Measurements from ENCODE around the gene MAPK8IP1. TPM values are rescaled to one million over a fixed set of nuclear protein-coding genes. Genes with fewer than 3 reads are reported as not detected.

Gene MAPK8IP1
- total RNA-seq, 1 experiment from 2014 or later = 2.2 TPM

DNA sequence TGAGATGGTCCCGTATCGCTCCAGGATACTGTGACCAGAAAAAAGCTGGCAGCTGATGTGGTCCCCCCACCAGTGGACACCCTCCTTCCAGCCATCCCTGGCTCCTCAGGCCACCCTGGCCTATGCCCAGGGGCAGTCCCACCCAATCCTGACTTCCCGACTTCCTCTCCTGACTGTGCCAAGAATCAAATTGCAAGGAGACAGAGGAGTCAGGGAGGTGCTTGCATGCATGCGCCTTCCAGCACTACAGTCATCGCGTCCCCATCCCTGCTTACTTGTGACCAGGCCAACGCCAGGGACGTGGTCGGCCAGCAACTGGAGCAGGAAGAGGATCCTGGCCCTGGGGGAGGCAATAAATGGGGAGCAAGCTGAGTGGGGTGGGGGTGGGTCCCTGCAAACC is 25.2 kb downstream of the MAPK8IP1 start:
- peaks cover 33% of the 10 kb centered on the region for H3K36me3 Mint-ChIP-seq (ENCODE audit: insufficient read depth, unreplicated experiment)
- no peaks in the 10 kb centered on the region for H3K27me3 Mint-ChIP-seq (ENCODE audit: insufficient read depth, unreplicated experiment)
- H3K27ac Mint-ChIP-seq (ENCODE audit: low read depth, unreplicated experiment) = no peak overlapping the region
- ChIA-PET POLR2A (no interaction called here), CTCF (no interaction called here)
- no peak overlapping the region for H3K4me3 Mint-ChIP-seq (ENCODE audit: unreplicated experiment)
- intact Hi-C loops (cut with micrococcal nuclease) = no loop called here
- H3K4me1 Mint-ChIP-seq (ENCODE audit: insufficient read depth, unreplicated experiment) = no peaks in the 10 kb centered on the region
- H3K9me3 Mint-ChIP-seq (ENCODE audit: unreplicated experiment) = no peaks in the 10 kb centered on the region
- DNase-seq (ENCODE audit: unreplicated experiment) = no peak
- TF ChIP-seq, protein P1, sequence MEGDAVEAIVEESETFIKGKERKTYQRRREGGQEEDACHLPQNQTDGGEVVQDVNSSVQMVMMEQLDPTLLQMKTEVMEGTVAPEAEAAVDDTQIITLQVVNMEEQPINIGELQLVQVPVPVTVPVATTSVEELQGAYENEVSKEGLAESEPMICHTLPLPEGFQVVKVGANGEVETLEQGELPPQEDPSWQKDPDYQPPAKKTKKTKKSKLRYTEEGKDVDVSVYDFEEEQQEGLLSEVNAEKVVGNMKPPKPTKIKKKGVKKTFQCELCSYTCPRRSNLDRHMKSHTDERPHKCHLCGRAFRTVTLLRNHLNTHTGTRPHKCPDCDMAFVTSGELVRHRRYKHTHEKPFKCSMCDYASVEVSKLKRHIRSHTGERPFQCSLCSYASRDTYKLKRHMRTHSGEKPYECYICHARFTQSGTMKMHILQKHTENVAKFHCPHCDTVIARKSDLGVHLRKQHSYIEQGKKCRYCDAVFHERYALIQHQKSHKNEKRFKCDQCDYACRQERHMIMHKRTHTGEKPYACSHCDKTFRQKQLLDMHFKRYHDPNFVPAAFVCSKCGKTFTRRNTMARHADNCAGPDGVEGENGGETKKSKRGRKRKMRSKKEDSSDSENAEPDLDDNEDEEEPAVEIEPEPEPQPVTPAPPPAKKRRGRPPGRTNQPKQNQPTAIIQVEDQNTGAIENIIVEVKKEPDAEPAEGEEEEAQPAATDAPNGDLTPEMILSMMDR (IDR thresholded peaks at IDR 0.05; ENCODE audit: unreplicated experiment) = no peak
- no TSS peak for BruUV-seq (replicated peaks)

DNA sequence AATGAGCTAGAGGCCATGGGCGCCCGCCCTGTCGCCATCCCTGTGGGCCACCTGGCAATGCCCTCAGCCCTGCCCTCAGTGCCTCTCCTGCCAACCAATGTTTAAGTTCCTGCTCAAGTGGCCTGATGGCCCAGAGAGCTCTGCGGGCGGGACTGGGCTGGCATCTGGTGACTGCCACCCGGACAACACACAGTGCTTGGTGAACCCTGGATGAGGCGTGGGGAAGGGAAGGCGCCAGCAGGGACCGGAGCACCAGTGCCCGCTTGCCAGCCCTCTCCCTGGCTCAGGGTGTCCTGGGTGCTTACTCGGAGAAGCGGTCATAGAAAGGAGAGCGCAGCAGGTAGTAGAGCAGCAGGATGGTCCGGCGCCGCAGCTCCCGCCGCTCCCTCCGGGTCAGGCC is 28.1 kb downstream of the MAPK8IP1 start:
- no peak for DNase-seq (ENCODE audit: unreplicated experiment)
- intact Hi-C loops (cut with micrococcal nuclease) = no loop called here
- H3K27me3 Mint-ChIP-seq (ENCODE audit: insufficient read depth, unreplicated experiment) = no peaks in the 10 kb centered on the region
- H3K36me3 Mint-ChIP-seq (ENCODE audit: insufficient read depth, unreplicated experiment) = peaks cover 25% of the 10 kb centered on the region
- TF ChIP-seq, protein P1 (IDR thresholded peaks at IDR 0.05; ENCODE audit: unreplicated experiment) = no peak
- H3K4me1 Mint-ChIP-seq (ENCODE audit: insufficient read depth, unreplicated experiment) = no peaks in the 10 kb centered on the region
- H3K27ac Mint-ChIP-seq (ENCODE audit: low read depth, unreplicated experiment) = no peak overlapping the region
- H3K9me3 Mint-ChIP-seq (ENCODE audit: unreplicated experiment) = no peaks in the 10 kb centered on the region
- ChIA-PET POLR2A (no interaction called here), CTCF (interaction anchor here (0.6 kb wide), 1 partner anchor 39 kb away, joined by 3 read pairs; no protein-coding TSS in a partner anchor)
- H3K4me3 Mint-ChIP-seq (ENCODE audit: unreplicated experiment) = no peak overlapping the region
- BruUV-seq (replicated peaks) = no TSS peak

- H3K27me3 Mint-ChIP-seq (ENCODE audit: insufficient read depth, unreplicated experiment) = no peaks in the 10 kb centered on the region
- no peak for DNase-seq (ENCODE audit: unreplicated experiment)
- TF ChIP-seq, protein P1 (IDR thresholded peaks at IDR 0.05; ENCODE audit: unreplicated experiment) = no peak
- no peak overlapping the region for H3K4me3 Mint-ChIP-seq (ENCODE audit: unreplicated experiment)
- POLR2A ChIA-PET = no interaction called here
- no peaks in the 10 kb centered on the region for H3K4me1 Mint-ChIP-seq (ENCODE audit: insufficient read depth, unreplicated experiment)
- CTCF ChIA-PET = no interaction called here
- H3K36me3 Mint-ChIP-seq (ENCODE audit: insufficient read depth, unreplicated experiment) = peaks cover 28% of the 10 kb centered on the region
- H3K9me3 Mint-ChIP-seq (ENCODE audit: unreplicated experiment) = no peaks in the 10 kb centered on the region
- no TSS peak for BruUV-seq (replicated peaks)
- no peak overlapping the region for H3K27ac Mint-ChIP-seq (ENCODE audit: low read depth, unreplicated experiment)
- intact Hi-C loops (cut with micrococcal nuclease) = no loop called here
Measured at GRCh38 chr11:45913942-45914635, 28.6 kb downstream of the MAPK8IP1 start.

GRCh38 chr11:45915446-45915845 is 30.0 kb downstream of the MAPK8IP1 start:
- intact Hi-C loops (cut with micrococcal nuclease) = no loop called here
- POLR2A ChIA-PET = interaction anchor here (0.9 kb wide), 1 partner anchor 10 kb away, joined by 3 read pairs; no protein-coding TSS in a partner anchor
- H3K36me3 Mint-ChIP-seq (ENCODE audit: insufficient read depth, unreplicated experiment) = peaks cover 26% of the 10 kb centered on the region
- no peak overlapping the region for H3K27ac Mint-ChIP-seq (ENCODE audit: low read depth, unreplicated experiment)
- H3K27me3 Mint-ChIP-seq (ENCODE audit: insufficient read depth, unreplicated experiment) = no peaks in the 10 kb centered on the region
- no peaks in the 10 kb centered on the region for H3K4me1 Mint-ChIP-seq (ENCODE audit: insufficient read depth, unreplicated experiment)
- CTCF ChIA-PET = interaction anchor here (0.6 kb wide), 1 partner anchor 73 kb away, joined by 4 read pairs; no protein-coding TSS in a partner anchor
- BruUV-seq (replicated peaks) = no TSS peak
- H3K9me3 Mint-ChIP-seq (ENCODE audit: unreplicated experiment) = no peaks in the 10 kb centered on the region
- TF ChIP-seq, protein P1 (IDR thresholded peaks at IDR 0.05; ENCODE audit: unreplicated experiment) = no peak
- H3K4me3 Mint-ChIP-seq (ENCODE audit: unreplicated experiment) = no peak overlapping the region
- no peak for DNase-seq (ENCODE audit: unreplicated experiment)
